ENCODE measurements around the gene CTRB2.

- TF ChIP-seq CTCF (IDR thresholded peaks at IDR 0.05) (no peak), POLR2AphosphoS5 (IDR thresholded peaks at IDR 0.05) (no peak), POLR2A (IDR thresholded peaks at IDR 0.05) (no peak), EP300 (IDR thresholded peaks at IDR 0.05) (no peak)
Measured at GRCh38 chr16:75236736-75237397, 29.9 kb upstream of the CTRB2 start.

Data from suprapubic skin (tissue), 4 donors.